Panc1 (cell line): Measurements from ENCODE around the gene PARP9.

Source experiments
- CTCF ChIP-seq: fragments of 450-650 bp; IDR thresholded peaks from 2 replicates; pipeline ENCODE4 v1.5.1; 2017; ENCODE audit warnings: mild to moderate bottlenecking
- POLR2AphosphoS5 ChIP-seq: IDR thresholded peaks from 2 replicates; pipeline ENCODE4 v1.6.1; 2012; ENCODE audit warnings: mild to moderate bottlenecking, low read depth, low read length, moderate library complexity
- REST ChIP-seq, 2 experiments: IDR thresholded peaks; 2 replicates each; pipeline ENCODE4 v1.6.1; 2011 to 2012; ENCODE audit warnings: low read depth in 2 of 2, control low read depth in 1 of 2, low read length in 1 of 2, mild to moderate bottlenecking in 1 of 2, moderate library complexity in 1 of 2; ENCODE audit not compliant: insufficient read depth in 1 of 2
- SIN3A ChIP-seq: IDR thresholded peaks from 2 replicates; pipeline ENCODE4 v1.6.1; 2012; ENCODE audit warnings: low read depth, mild to moderate bottlenecking, low read length, moderate library complexity, borderline replicate concordance; ENCODE audit not compliant: insufficient read depth
- TCF7L2 ChIP-seq: IDR thresholded peaks from 2 replicates; pipeline ENCODE4 v1.6.1; 2011; ENCODE audit warnings: mild to moderate bottlenecking, low read depth, low read length, inconsistent platforms

GRCh38 chr3:122530164-122530563, 33.9 kb downstream of the PARP9 start:
- TF ChIP-seq CTCF (no peak), POLR2AphosphoS5 (no peak), SIN3A (no peak), REST (IDR thresholded peaks at IDR 0.05; ENCODE audit: insufficient read depth in 1 of 2, low read depth in 2 of 2, low read length in 1 of 2) (no peak), TCF7L2 (no peak)
